Skin epidermis (tissue), 12 donors: ENCODE data around the gene CD8B.
"Not testable (repeated sequence)": the region's sequence is repeated elsewhere in the genome, so short reads cannot be mapped to it uniquely, and the experiment has no call there.

ENCODE experiments used
- H3K27ac ChIP-seq, 21 experiments: fragments of 200-600 bp; sonication (generic) in 11 of 21; one replicate each; pipeline ENCODE4 v1.5.0; 2020; ENCODE audit warnings: mild to moderate bottlenecking in 3 of 21, inconsistent platforms in 2 of 21, moderate library complexity in 2 of 21
- H3K4me3 ChIP-seq, 7 experiments: fragments of 200-600 bp; sonication (generic) in 2 of 7; one replicate each; pipeline ENCODE4 v1.5.0; 2020; ENCODE audit warnings: inconsistent platforms in 2 of 7, mild to moderate bottlenecking in 2 of 7, moderate library complexity in 1 of 7

The CD8B gene

GRCh38 chr2:86837714-86838113 lies 24.0 kb downstream of the CD8B start:
- H3K4me3 ChIP-seq, result not testable (repeated sequence)
- peak overlapping the region in 17 of 21 experiments; percentile 46 to 85 (median 78) for H3K27ac ChIP-seq

- peak overlapping the region in 19 of 21 experiments; percentile 39 to 86 (median 78) for H3K27ac ChIP-seq
- H3K4me3 ChIP-seq, result not testable (repeated sequence)
These were observed 24.6 kb downstream of the CD8B start for GRCh38 chr2:86836915-86837695.

GRCh38 chr2:86835548-86835889 lies 26.2 kb downstream of the CD8B start:
- not testable (repeated sequence) for H3K4me3 ChIP-seq, H3K27ac ChIP-seq

- H3K27ac ChIP-seq, result no peak overlapping the region
- H3K4me3 ChIP-seq, result no peak overlapping the region
These were observed 28.4 kb downstream of the CD8B start for GRCh38 chr2:86833315-86833714.

GRCh38 chr2:86832334-86833096 lies 29.2 kb downstream of the CD8B start:
- H3K27ac ChIP-seq, result no peak overlapping the region
- H3K4me3 ChIP-seq, result no peak overlapping the region

GRCh38 chr2:86831537-86831936 lies 30.1 kb downstream of the CD8B start:
- no peak overlapping the region for H3K4me3 ChIP-seq
- H3K27ac ChIP-seq, result no peak overlapping the region

- peak overlapping the region in 4 of 21 experiments; percentile 4 to 76 (median 73) for H3K27ac ChIP-seq
These were observed 34.7 kb downstream of the CD8B start for GRCh38 chr2:86826951-86827350.

GRCh38 chr2:86825693-86826381 lies 35.8 kb downstream of the CD8B start:
- peak overlapping the region in 7 of 21 experiments; percentile 9 to 76 (median 65) for H3K27ac ChIP-seq
- H3K4me3 ChIP-seq, result peak overlapping the region in 3 of 7 experiments; percentile 3 to 13 (median 9)

More at GRCh38 chr2:86826951-86827350, 34.7 kb downstream of the CD8B start:
- H3K4me3 ChIP-seq, result no peak overlapping the region

GRCh38 chr2:86825036-86825692 lies 36.5 kb downstream of the CD8B start:
- Histone ChIP-seq H3K27ac (peak overlapping the region in 8 of 21 experiments; percentile 9 to 76 (median 57)), H3K4me3 (peak overlapping the region in 3 of 7 experiments; percentile 3 to 13 (median 9))

- peak overlapping the region in 2 of 21 experiments; percentile 10 to 76 for H3K27ac ChIP-seq
- H3K4me3 ChIP-seq, result no peak overlapping the region
These were observed 38.9 kb downstream of the CD8B start for GRCh38 chr2:86822668-86823345.

- H3K27ac ChIP-seq, result peak overlapping the region in 13 of 21 experiments; percentile 9 to 76 (median 56)
- H3K4me3 ChIP-seq, result peak overlapping the region in 1 of 7 experiments; percentile 0
These were observed 39.8 kb downstream of the CD8B start for GRCh38 chr2:86821842-86822241.

GRCh38 chr2:86821306-86821705 lies 40.4 kb downstream of the CD8B start:
- peak overlapping the region in 1 of 7 experiments; percentile 0 for H3K4me3 ChIP-seq
- peak overlapping the region in 14 of 21 experiments; percentile 9 to 76 (median 54) for H3K27ac ChIP-seq

- Histone ChIP-seq H3K27ac (no peak overlapping the region), H3K4me3 (no peak overlapping the region)
These were observed 42.7 kb downstream of the CD8B start for GRCh38 chr2:86818957-86819356.

GRCh38 chr2:86818114-86818801 lies 43.4 kb downstream of the CD8B start:
- Histone ChIP-seq H3K27ac (no peak overlapping the region), H3K4me3 (no peak overlapping the region)

- Histone ChIP-seq H3K4me3 (no peak overlapping the region), H3K27ac (no peak overlapping the region)
These were observed 46.1 kb downstream of the CD8B start for GRCh38 chr2:86815611-86816010.

- Histone ChIP-seq H3K4me3 (peak overlapping the region in 4 of 7 experiments; percentile 3 to 11 (median 3)), H3K27ac (peak overlapping the region in 6 of 21 experiments; percentile 22 to 72 (median 57))
These were observed 52.1 kb downstream of the CD8B start for GRCh38 chr2:86809481-86810121.

- Histone ChIP-seq H3K4me3 (peak overlapping the region; percentile 27 to 50 (median 32)), H3K27ac (peak overlapping the region in 20 of 21 experiments; percentile 2 to 83 (median 62))
These were observed 53.1 kb downstream of the CD8B start for GRCh38 chr2:86808315-86809161.
